Measurements from ENCODE around the gene OR3A1.
"Not testable (repeated sequence)": the region's sequence is repeated elsewhere in the genome, so short reads cannot be mapped to it uniquely, and the experiment has no call there.

Gene OR3A1

DNA sequence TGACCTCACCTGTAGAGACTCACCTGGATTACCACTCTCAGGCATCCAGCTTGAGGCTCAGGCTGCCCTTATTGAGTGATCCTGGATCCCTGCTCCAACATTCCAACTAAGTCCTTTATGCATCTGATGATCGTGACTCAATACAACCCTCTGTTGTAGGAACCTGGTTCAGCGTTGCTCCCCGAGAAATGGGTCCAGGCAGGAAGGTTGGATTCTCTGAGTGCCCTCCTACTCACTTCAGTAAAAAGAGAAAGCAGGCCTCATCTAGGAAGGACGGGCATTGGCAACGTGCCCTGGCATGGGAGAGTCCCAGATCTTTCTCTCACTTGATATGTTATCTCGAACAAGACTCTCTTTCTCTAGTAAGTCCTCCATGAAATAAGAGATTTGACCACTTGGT, at the start of gene OR3A1:
OR3A1 (minus strand) TSS at position 101 of the 400 bp plus-strand sequence. CDS start 5,778 bp downstream, outside the sequence.
- no peak for DNase-seq

- DNase-seq = not testable (repeated sequence)
Measured at GRCh38 chr17:3342782-3343181, 44.6 kb upstream of the OR3A1 start.

GRCh38 chr17:3335876-3336275, 37.7 kb upstream of the OR3A1 start:
- DNase-seq = no peak

DNA sequence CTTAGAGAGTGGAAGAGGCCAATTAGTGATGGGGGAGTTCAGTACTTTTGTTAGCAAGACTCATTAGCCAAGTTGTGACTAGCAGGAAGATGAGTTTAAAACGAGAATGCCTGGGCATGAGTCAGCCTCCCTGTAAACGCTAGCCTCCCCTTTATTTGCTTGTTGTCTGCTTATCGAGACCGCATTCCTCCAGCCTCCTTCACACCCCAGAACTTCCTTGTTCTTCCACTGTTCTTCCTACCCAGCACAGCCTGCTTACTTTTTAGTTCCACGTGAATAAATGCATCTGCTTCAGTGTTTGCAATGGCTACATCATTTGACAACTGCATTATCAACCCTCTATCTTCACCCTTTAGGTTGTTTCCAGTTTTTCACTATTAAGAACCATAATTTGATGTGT, 20.2 kb upstream of the OR3A1 start:
- DNase-seq = no peak

DNA sequence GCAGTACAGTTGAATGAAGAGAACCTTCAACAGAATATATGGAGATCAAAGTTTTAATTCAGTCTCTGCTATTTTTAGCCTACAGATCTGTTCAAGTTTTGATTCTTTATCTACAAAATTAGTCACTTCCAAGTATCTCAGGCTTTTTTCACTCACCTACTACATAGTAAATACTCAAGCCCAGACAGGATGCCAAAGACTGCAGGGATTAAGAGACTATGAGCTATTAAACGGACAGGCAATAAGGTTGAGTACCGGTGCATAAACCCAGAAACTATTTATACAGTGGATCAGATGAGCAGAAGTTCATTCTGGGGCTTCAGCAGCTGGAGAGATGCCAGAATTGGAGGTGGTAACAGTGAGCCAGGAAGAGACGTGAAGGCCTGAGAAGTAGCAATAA, 18.7 kb upstream of the OR3A1 start:
- no peak for DNase-seq

GRCh38 chr17:3308603-3309002, 10.4 kb upstream of the OR3A1 start:
- DNase-seq = no peak

DNA sequence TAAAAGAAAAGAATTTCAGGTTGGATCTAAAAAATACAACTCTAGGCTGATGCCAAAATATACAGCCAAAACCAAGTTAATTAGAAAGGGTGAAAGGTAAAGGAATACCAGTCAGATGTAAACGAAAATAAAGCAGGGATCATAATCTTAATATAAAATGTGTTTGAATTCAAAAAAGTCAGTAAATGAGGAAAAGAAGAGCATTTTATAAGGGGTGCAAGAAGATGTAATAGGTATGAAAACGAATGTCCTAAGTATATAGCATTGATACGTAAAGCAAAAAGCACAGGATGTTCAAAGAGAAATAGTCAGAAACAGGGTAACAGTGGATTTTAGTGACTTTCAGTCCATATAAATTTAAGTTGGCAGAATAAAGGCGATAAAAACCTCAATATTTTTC, 2.5 kb downstream of the OR3A1 start:
- no peak for DNase-seq

DNA sequence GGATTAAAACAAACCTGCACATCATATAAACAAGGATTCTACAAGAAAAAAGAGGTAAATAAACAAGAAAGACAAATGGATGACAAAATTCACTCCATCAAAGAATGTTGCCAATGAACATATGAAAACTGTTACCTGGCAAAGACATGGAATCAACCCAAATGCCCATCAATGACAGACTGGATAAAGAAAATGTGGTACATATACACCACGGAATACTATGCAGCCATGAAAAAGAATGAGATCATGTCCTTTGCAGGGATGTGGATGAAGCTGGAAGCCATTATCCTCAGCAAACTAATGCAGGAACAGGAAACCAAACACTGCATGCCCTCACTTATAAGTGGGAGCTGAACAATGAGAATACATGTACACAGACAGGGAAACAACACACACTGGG, 4.6 kb downstream of the OR3A1 start:
- DNase-seq = not testable (repeated sequence)

DNA sequence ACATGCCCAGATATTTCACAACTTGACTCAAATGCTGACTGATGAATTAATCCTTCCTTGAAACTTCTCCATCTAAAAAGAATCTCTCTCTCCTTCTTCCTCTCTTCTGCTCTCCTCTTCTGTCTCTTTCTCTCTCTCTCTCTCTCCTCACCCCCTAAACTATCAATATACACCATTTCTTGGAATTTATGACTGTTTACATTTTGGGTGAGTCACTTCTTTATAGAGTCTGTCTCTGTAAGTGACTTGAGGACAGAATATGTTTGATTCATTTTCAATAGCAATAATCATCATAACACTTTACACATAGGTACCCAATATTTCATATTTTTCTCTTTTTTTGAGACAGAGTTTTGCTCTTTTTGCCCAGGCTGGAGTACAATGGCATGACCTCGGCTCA, 15.3 kb downstream of the OR3A1 start:
- DNase-seq = no peak

DNA sequence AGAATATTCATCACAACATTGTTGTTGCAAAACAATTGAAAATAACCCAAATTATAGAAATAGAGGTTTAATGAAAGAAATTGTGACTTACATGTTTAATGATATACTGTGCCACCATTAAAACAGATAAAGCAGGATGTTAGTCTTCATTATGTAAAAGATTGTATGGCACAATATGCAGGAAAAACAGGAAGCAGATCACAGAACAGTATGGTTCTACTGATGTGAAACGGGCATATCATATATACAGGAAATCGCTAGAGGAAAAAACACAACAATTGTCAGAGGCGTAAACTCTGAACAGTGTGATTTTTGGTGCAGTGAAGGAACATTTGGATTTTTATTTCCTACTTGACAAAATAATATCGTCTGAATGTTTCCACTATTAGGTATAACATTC, 22.0 kb downstream of the OR3A1 start:
- no peak for DNase-seq

DNA sequence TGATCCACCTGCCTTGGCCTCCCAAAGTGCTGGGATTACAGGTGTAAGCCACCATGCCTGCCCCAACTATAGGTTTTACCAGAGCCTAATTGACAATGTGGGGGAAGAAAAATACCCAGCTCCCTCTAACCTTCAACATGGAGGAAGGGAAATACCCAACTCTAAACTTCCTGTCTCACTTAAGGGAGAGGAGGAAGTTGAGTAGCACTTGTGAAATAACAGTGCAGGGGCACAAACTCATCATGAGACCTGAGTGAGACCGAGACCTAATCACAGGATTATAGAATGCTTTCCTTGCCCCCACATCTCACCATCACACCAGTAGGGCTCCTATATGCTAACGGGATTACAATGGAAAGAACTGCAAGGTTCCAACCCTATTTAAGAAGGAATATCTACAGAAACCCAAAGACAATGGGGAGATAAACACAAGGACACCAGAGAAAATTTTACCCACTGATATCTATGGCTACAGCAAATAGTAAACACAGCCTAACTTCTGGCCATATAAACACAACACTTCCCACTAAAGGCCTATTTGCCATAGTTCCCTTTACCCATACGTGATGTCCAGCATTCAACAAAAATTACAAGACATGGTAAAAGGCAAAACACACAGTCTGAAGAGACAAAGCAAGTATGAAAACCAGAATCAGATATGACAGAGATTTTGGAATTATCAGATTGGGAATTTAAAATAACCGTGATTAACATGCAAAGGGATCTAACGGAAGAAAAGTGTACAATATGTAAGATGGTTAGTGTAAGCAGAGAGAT, 26.9 kb downstream of the OR3A1 start:
- no peak for DNase-seq

DNA sequence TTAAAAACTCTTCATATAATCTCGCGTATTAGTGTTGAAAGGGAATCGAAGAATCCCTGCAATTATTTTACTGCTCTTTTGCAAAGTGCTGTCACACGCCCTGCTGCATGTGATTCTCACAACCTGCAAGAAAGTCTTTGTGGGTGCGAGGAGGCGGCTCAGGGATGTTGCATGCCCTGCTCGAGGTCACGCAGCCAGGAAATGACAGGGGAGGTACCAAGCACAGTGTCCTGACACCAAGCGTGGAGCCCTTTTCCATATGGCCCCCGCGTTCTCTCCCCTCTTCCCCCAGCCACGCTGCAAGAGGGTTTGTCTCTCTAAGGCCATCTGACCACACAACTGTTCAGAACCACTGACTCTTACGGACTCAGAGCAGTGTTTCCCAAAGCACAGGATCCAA, 37.6 kb downstream of the OR3A1 start:
- DNase-seq = no peak

DNA sequence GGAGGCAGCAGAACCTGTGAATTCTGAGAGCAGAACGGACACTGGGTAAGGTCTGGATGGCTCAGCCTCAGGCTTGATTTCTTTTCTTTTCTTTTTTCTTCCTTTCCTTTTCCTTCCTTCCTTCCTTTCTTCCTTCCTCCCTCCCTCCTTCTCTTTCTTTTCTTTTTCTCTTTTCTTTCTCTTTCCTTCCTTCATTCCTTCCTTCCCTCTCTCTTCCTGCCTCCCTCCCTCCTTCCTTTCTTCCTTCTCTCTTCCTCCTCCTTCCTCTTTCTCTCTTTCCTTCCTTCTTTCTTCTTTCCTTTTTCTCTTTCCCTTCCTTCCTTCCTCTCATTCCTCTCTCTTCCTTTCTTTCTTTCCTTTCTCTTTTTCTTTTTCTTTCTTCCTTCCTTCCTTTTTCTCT, 38.0 kb downstream of the OR3A1 start:
- DNase-seq = no peak

GRCh38 chr17:3256575-3256974, 41.6 kb downstream of the OR3A1 start:
- DNase-seq = no peak

GRCh38 chr17:3249013-3249412, 49.1 kb downstream of the OR3A1 start:
- not testable (repeated sequence) for DNase-seq

GRCh38 chr17:3244841-3245240, 53.3 kb downstream of the OR3A1 start:
- DNase-seq = not testable (repeated sequence)

DNA sequence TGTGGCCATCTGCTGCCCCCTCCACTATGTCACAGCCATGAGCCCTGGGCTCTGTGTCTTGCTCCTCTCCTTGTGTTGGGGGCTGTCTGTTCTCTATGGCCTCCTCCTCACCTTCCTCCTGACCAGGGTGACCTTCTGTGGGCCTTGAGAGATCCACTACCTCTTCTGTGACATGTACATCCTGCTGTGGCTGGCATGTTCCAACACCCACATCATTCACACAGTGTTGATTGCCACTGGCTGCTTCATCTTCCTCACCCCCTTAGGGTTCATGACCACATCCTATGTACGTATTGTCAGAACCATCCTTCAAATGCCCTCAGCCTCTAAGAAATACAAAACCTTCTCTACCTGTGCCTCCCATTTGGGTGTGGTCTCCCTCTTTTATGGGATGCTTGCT, 57.1 kb downstream of the OR3A1 start:
- not testable (repeated sequence) for DNase-seq
